ENCODE results near the gene ZBTB49.

The ZBTB49 gene

GRCh38 chr4:4328840-4329239, 38.8 kb downstream of the ZBTB49 start:
- no peaks in the 10 kb centered on the region for H3K79me2 ChIP-seq (ENCODE audit: insufficient read depth, low read length)
- no peaks in the 10 kb centered on the region for H3K9me3 ChIP-seq (ENCODE audit: low read length)
- no peak overlapping the region for H3K4me2 ChIP-seq (ENCODE audit: low read length)
- no peak overlapping the region for H2AFZ ChIP-seq (ENCODE audit: low read length)
- no peaks in the 10 kb centered on the region for H3K36me3 ChIP-seq (ENCODE audit: insufficient read depth, low read length)
- H4K20me1 ChIP-seq (ENCODE audit: insufficient read depth, low read length) = no peaks in the 10 kb centered on the region
- TF ChIP-seq EZH2 (IDR thresholded peaks at IDR 0.05; ENCODE audit: borderline replicate concordance, low read length) = no peak
- TF ChIP-seq, protein P1, sequence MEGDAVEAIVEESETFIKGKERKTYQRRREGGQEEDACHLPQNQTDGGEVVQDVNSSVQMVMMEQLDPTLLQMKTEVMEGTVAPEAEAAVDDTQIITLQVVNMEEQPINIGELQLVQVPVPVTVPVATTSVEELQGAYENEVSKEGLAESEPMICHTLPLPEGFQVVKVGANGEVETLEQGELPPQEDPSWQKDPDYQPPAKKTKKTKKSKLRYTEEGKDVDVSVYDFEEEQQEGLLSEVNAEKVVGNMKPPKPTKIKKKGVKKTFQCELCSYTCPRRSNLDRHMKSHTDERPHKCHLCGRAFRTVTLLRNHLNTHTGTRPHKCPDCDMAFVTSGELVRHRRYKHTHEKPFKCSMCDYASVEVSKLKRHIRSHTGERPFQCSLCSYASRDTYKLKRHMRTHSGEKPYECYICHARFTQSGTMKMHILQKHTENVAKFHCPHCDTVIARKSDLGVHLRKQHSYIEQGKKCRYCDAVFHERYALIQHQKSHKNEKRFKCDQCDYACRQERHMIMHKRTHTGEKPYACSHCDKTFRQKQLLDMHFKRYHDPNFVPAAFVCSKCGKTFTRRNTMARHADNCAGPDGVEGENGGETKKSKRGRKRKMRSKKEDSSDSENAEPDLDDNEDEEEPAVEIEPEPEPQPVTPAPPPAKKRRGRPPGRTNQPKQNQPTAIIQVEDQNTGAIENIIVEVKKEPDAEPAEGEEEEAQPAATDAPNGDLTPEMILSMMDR (IDR thresholded peaks at IDR 0.05; ENCODE audit: low read length) = no peak
- H3K4me3 ChIP-seq (ENCODE audit: low read depth, low read length, poor library complexity, severe bottlenecking) = no peak overlapping the region
- H3K4me1 ChIP-seq (ENCODE audit: insufficient read depth, low read length, severe bottlenecking) = peaks cover 8% of the 10 kb centered on the region
- no peaks in the 10 kb centered on the region for H3K9me2 ChIP-seq (ENCODE audit: low read depth, low read length)
- no peaks in the 10 kb centered on the region for H3K27me3 ChIP-seq (ENCODE audit: insufficient read depth, low read length)
- H3K9ac ChIP-seq (ENCODE audit: low read length) = no peak overlapping the region
- no peaks in the 10 kb centered on the region for H3F3A ChIP-seq (ENCODE audit: insufficient read depth, low read length)
- no peak overlapping the region for H3K27ac ChIP-seq (ENCODE audit: low read depth, low read length, poor library complexity, severe bottlenecking)

DNA sequence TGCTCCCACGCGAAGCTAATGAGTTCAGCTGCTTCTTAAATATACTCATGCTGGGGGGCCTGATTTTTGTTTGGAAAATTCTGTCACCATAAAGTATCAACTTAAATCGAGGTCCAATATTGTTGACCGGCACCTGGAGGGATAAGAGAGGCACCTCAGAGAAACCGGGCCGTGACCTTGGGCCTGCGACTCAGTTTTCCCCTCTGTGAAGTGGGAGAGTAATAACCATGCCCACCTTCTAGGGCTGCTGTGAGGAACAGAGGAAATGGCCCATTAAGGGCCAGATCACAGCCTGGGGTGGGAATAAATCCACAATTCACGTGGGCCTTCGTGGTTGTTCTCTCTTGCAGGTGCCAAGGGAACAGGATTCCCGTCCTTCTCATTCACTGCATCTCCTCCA, 39.4 kb downstream of the ZBTB49 start:
- no peak overlapping the region for H3K27ac ChIP-seq (ENCODE audit: low read depth, low read length, poor library complexity, severe bottlenecking)
- H3K4me2 ChIP-seq (ENCODE audit: low read length) = no peak overlapping the region
- no peak overlapping the region for H2AFZ ChIP-seq (ENCODE audit: low read length)
- H3K9me2 ChIP-seq (ENCODE audit: low read depth, low read length) = no peaks in the 10 kb centered on the region
- H3K9me3 ChIP-seq (ENCODE audit: low read length) = no peaks in the 10 kb centered on the region
- no peaks in the 10 kb centered on the region for H3K36me3 ChIP-seq (ENCODE audit: insufficient read depth, low read length)
- H3K4me1 ChIP-seq (ENCODE audit: insufficient read depth, low read length, severe bottlenecking) = peaks cover 15% of the 10 kb centered on the region
- TF ChIP-seq, protein P1 (IDR thresholded peaks at IDR 0.05; ENCODE audit: low read length) = no peak
- no peak for TF ChIP-seq EZH2 (IDR thresholded peaks at IDR 0.05; ENCODE audit: borderline replicate concordance, low read length)
- H3K4me3 ChIP-seq (ENCODE audit: low read depth, low read length, poor library complexity, severe bottlenecking) = no peak overlapping the region
- no peaks in the 10 kb centered on the region for H3F3A ChIP-seq (ENCODE audit: insufficient read depth, low read length)
- H3K27me3 ChIP-seq (ENCODE audit: insufficient read depth, low read length) = no peaks in the 10 kb centered on the region
- H3K79me2 ChIP-seq (ENCODE audit: insufficient read depth, low read length) = no peaks in the 10 kb centered on the region
- no peaks in the 10 kb centered on the region for H4K20me1 ChIP-seq (ENCODE audit: insufficient read depth, low read length)
- H3K9ac ChIP-seq (ENCODE audit: low read length) = no peak overlapping the region

- Histone ChIP-seq H3K27ac (ENCODE audit: low read depth, low read length, poor library complexity, severe bottlenecking) (no peak overlapping the region), H3F3A (ENCODE audit: insufficient read depth, low read length) (no peaks in the 10 kb centered on the region), H3K9me3 (ENCODE audit: low read length) (no peaks in the 10 kb centered on the region), H2AFZ (ENCODE audit: low read length) (no peak overlapping the region), H3K27me3 (ENCODE audit: insufficient read depth, low read length) (no peaks in the 10 kb centered on the region), H4K20me1 (ENCODE audit: insufficient read depth, low read length) (no peaks in the 10 kb centered on the region), H3K79me2 (ENCODE audit: insufficient read depth, low read length) (no peaks in the 10 kb centered on the region), H3K9me2 (ENCODE audit: low read depth, low read length) (no peaks in the 10 kb centered on the region), H3K4me1 (ENCODE audit: insufficient read depth, low read length, severe bottlenecking) (peaks cover 22% of the 10 kb centered on the region), H3K4me3 (ENCODE audit: low read depth, low read length, poor library complexity, severe bottlenecking) (no peak overlapping the region), H3K9ac (ENCODE audit: low read length) (no peak overlapping the region), H3K4me2 (ENCODE audit: low read length) (no peak overlapping the region), H3K36me3 (ENCODE audit: insufficient read depth, low read length) (no peaks in the 10 kb centered on the region)
- TF ChIP-seq, protein P1 (IDR thresholded peaks at IDR 0.05; ENCODE audit: low read length) = no peak
- no peak for TF ChIP-seq EZH2 (IDR thresholded peaks at IDR 0.05; ENCODE audit: borderline replicate concordance, low read length)
These were observed 40.7 kb downstream of the ZBTB49 start for GRCh38 chr4:4330794-4331193.
